GM19023 (cell line): ENCODE results near the gene RPS26.
"Not testable (repeated sequence)": the region's sequence is repeated elsewhere in the genome, so short reads cannot be mapped to it uniquely, and the experiment has no call there.

ENCODE experiments used
- ATAC-seq: cut with Tn5 transposase; IDR thresholded peaks from one replicate; pipeline ENCODE4 v1.9.1; 2021; ENCODE audit warnings: mild to moderate bottlenecking, moderate library complexity; ENCODE audit not compliant: unreplicated experiment

The RPS26 gene

GRCh38 chr12:56020423-56021184, 21.1 kb upstream of the RPS26 start, which contains the start of gene IKZF4:
TSS of gene IKZF4 (plus strand) at chr12:56021043. CDS start at chr12:56021494, 451 bp downstream.
- ATAC-seq: no peak

- ATAC-seq: no peak
These were observed 19.7 kb upstream of the RPS26 start for GRCh38 chr12:56021889-56022497.

GRCh38 chr12:56028511-56029165, 13.1 kb upstream of the RPS26 start:
- ATAC-seq: no peak

GRCh38 chr12:56029166-56029519, 12.6 kb upstream of the RPS26 start:
- ATAC-seq: no peak

GRCh38 chr12:56029666-56030293, 11.9 kb upstream of the RPS26 start:
- no peak for ATAC-seq

- no peak for ATAC-seq
These were observed 9.7 kb upstream of the RPS26 start for GRCh38 chr12:56031987-56032386.

GRCh38 chr12:56034586-56035332, 7.0 kb upstream of the RPS26 start:
- ATAC-seq: no peak

GRCh38 chr12:56037161-56037560, 4.6 kb upstream of the RPS26 start:
- no peak for ATAC-seq

GRCh38 chr12:56038022-56038655, 3.6 kb upstream of the RPS26 start:
- ATAC-seq: no peak

- ATAC-seq: no peak
These were observed 1.6 kb upstream of the RPS26 start for GRCh38 chr12:56040151-56040550.

- ATAC-seq: no peak
These were observed 661 bp upstream of the RPS26 start for GRCh38 chr12:56040963-56041551.

GRCh38 chr12:56042430-56042813, 704 bp downstream of the RPS26 start:
- not testable (repeated sequence) for ATAC-seq

- no peak for ATAC-seq
These were observed 1.1 kb downstream of the RPS26 start for GRCh38 chr12:56042843-56043242.

GRCh38 chr12:56046027-56046780, 4.5 kb downstream of the RPS26 start:
- no peak for ATAC-seq

- ATAC-seq: no peak
These were observed 11.7 kb downstream of the RPS26 start for GRCh38 chr12:56053407-56053893.

GRCh38 chr12:56059964-56060363, 18.2 kb downstream of the RPS26 start:
- ATAC-seq: not testable (repeated sequence)

GRCh38 chr12:56061982-56062381, 20.3 kb downstream of the RPS26 start:
- no peak for ATAC-seq

GRCh38 chr12:56062996-56063395, 21.3 kb downstream of the RPS26 start:
- ATAC-seq: no peak

- ATAC-seq: no peak
These were observed 29.9 kb downstream of the RPS26 start for GRCh38 chr12:56071648-56072047.
